ENCODE data around the gene DYNC2I2.

DNA sequence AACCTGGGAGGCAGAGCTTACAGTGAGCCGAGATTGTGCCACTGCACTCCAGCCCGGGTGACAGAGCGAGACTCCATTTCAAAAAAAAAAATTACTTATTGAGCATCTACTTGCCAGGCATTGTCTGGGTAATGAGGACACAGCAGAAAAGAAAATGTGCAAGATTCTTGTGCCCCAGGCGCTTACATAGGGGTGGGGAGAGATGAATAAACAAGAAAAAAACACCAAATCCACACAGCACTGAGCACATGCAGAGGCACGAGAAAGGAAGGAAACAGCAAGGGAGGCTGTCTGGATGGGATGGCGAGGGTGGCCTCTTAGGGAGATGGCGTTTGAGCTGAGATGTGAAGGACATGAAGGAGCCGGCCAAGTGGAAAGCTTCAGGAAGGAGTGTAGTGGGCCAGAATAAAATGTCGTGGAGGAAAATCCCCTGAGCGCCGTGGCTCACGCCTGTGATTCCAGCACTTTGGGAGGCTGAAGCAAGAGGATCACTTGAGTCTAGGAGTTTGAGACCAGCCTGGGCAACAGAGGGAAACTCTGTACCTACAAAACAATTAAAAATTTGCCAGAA is 13.9 kb downstream of the DYNC2I2 start:
- TF ChIP-seq POLR2A (IDR thresholded peaks at IDR 0.05): no peak
- TF ChIP-seq, protein P1, sequence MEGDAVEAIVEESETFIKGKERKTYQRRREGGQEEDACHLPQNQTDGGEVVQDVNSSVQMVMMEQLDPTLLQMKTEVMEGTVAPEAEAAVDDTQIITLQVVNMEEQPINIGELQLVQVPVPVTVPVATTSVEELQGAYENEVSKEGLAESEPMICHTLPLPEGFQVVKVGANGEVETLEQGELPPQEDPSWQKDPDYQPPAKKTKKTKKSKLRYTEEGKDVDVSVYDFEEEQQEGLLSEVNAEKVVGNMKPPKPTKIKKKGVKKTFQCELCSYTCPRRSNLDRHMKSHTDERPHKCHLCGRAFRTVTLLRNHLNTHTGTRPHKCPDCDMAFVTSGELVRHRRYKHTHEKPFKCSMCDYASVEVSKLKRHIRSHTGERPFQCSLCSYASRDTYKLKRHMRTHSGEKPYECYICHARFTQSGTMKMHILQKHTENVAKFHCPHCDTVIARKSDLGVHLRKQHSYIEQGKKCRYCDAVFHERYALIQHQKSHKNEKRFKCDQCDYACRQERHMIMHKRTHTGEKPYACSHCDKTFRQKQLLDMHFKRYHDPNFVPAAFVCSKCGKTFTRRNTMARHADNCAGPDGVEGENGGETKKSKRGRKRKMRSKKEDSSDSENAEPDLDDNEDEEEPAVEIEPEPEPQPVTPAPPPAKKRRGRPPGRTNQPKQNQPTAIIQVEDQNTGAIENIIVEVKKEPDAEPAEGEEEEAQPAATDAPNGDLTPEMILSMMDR (IDR thresholded peaks at IDR 0.05): no peak
